Occipital lobe (tissue), 2 donors: ENCODE measurements around the gene ZNF316. TPM values are rescaled to one million over a fixed set of nuclear protein-coding genes. Genes with fewer than 3 reads are reported as not detected.

Source experiments
- DNase-seq: peaks from one replicate; lab custom pipeline; 2025; lab: John Stamatoyannopoulos, UW
- total RNA-seq: library from RNA; depleted of rRNA; stranded (reverse); fragments of >200 nt; gene quantifications from one replicate; pipeline ENCODE4 v1.2.3, GENCODE V29; 2014

Gene ZNF316
- total RNA-seq, 1 donor from 2014 or later, result 18.2 TPM

- DNase-seq, result no peak
Measured at GRCh38 chr7:6680146-6680545, 43.0 kb downstream of the ZNF316 start.

GRCh38 chr7:6691103-6691502, 54.0 kb downstream of the ZNF316 start:
- DNase-seq, result no peak

- no peak for DNase-seq
Measured at GRCh38 chr7:6691609-6692106, 54.5 kb downstream of the ZNF316 start.

DNA sequence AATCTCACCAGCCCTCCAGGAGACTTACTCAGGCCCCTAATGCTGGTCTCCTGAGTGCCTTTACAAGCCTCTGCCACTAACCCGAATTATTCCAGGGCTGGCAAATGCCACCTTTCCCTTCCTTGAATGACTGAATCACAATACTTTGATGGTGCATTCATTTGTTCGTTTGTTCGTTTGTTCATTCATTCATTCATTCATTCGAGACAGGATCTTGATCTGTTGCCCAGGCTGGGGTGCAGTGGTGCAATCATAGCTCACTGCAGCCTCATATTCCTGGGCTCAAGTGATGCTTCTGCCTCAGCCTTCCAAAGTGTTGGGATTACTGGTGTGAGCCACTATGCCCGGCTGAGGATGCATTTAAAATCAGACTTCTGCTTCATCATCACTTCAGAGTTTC, 63.7 kb downstream of the ZNF316 start:
- no peak for DNase-seq

GRCh38 chr7:6701860-6702259, 64.7 kb downstream of the ZNF316 start:
- DNase-seq, result no peak

Other genes starting within 250 kb of the ZNF316 start
- 27.9 TPM for gene DAGLB, start 189.4 kb upstream of the ZNF316 start, total RNA-seq
- 84.1 TPM for gene KDELR2, start 153.2 kb upstream of the ZNF316 start, total RNA-seq
- 1.2 TPM for gene GRID2IP, start 85.9 kb upstream of the ZNF316 start, total RNA-seq
- 54.4 TPM for gene ZDHHC4, start 59.9 kb upstream of the ZNF316 start, total RNA-seq
- 18.2 TPM for gene INTS15, start 47.3 kb upstream of the ZNF316 start, total RNA-seq
- gene ZNF853, start 21.7 kb upstream of the ZNF316 start, total RNA-seq, result 23.6 TPM
- gene ZNF12, start 69.6 kb downstream of the ZNF316 start, total RNA-seq, result 33.4 TPM
- 1.7 TPM for gene RSPH10B2, start 116.8 kb downstream of the ZNF316 start, total RNA-seq
- 132 TPM for gene CCZ1B, start 189.0 kb downstream of the ZNF316 start, total RNA-seq